GM19455 (cell line): Measurements from ENCODE around the gene CELA2A.
"Not testable (repeated sequence)": the region's sequence is repeated elsewhere in the genome, so short reads cannot be mapped to it uniquely, and the experiment has no call there.

Source experiments
- ATAC-seq: cut with Tn5 transposase; IDR thresholded peaks from one replicate; pipeline ENCODE4 v1.9.1; 2021; ENCODE audit not compliant: unreplicated experiment

CELA2A gene

GRCh38 chr1:15444468-15445389, 11.8 kb upstream of the CELA2A start:
- no peak for ATAC-seq

GRCh38 chr1:15445390-15446122, 11.0 kb upstream of the CELA2A start:
- no peak for ATAC-seq

- ATAC-seq: no peak
Observed at GRCh38 chr1:15446212-15446611, 10.3 kb upstream of the CELA2A start.

- ATAC-seq: no peak
Observed at GRCh38 chr1:15448877-15449462, 7.6 kb upstream of the CELA2A start.

- no peak for ATAC-seq
Observed at GRCh38 chr1:15449567-15449966, 7.0 kb upstream of the CELA2A start.

GRCh38 chr1:15451014-15451722, 5.4 kb upstream of the CELA2A start:
- no peak for ATAC-seq

GRCh38 chr1:15452216-15452615, 4.3 kb upstream of the CELA2A start:
- ATAC-seq: no peak

GRCh38 chr1:15452866-15453571, 3.5 kb upstream of the CELA2A start:
- ATAC-seq: no peak

- no peak for ATAC-seq
Observed at GRCh38 chr1:15453734-15454133, 2.8 kb upstream of the CELA2A start.

GRCh38 chr1:15454256-15454655, 2.3 kb upstream of the CELA2A start:
- ATAC-seq: no peak

- no peak for ATAC-seq
Observed at GRCh38 chr1:15455522-15455921, 1.0 kb upstream of the CELA2A start.

GRCh38 chr1:15457585-15457984, 1.1 kb downstream of the CELA2A start:
- no peak for ATAC-seq

GRCh38 chr1:15458388-15458787, 1.9 kb downstream of the CELA2A start:
- ATAC-seq: not testable (repeated sequence)

GRCh38 chr1:15459771-15460707, 3.5 kb downstream of the CELA2A start:
- no peak for ATAC-seq

- ATAC-seq: no peak
Observed at GRCh38 chr1:15460708-15461095, 4.2 kb downstream of the CELA2A start.

GRCh38 chr1:15463064-15463800, 6.7 kb downstream of the CELA2A start:
- ATAC-seq: not testable (repeated sequence)

GRCh38 chr1:15463926-15464322, 7.4 kb downstream of the CELA2A start:
- not testable (repeated sequence) for ATAC-seq

GRCh38 chr1:15465674-15466073, 9.1 kb downstream of the CELA2A start:
- ATAC-seq: no peak
